Measurements from ENCODE around the gene CXADR.

CXADR gene

DNA sequence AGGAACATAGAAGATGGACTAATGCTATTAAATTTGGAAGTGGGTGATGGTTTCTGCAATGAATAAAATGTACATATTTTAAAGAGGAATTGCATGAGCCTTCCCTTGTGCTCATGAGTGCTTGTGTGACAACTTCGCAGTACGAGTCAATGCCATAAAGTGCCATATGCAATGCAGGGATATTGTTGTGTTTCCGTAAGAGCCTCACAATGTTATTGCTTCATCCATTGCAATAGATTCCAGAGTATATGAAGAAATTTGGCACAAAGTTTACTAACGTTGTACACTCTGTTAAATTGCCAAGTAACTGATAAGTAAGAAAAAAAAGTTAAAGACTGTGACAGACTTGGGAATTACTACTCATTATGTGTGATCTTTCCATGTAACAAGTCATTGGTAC lies 77.6 kb downstream of the CXADR start:
- DNase-seq: no peak

DNA sequence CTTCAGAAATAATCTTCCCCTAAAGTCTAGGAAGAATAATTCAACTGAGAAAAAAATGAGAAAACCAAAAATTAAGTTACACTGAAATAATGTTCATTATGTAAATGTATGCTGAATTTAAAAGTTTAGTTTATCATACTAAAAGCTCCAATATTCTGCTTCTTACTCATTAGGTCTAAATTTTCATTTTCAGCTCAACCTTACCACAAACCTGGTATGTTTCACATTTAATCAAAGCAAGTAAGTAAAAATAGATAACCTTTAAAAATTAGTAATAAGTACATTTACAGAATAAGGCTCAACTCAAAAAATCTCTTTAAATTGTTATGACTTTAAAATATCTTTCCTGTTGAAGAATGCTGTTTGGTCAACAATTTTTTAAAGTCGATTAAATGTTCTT lies 84.8 kb downstream of the CXADR start:
- DNase-seq: no peak

- DNase-seq: no peak
These were observed 85.6 kb downstream of the CXADR start for GRCh38 chr21:17598437-17598836.

DNA sequence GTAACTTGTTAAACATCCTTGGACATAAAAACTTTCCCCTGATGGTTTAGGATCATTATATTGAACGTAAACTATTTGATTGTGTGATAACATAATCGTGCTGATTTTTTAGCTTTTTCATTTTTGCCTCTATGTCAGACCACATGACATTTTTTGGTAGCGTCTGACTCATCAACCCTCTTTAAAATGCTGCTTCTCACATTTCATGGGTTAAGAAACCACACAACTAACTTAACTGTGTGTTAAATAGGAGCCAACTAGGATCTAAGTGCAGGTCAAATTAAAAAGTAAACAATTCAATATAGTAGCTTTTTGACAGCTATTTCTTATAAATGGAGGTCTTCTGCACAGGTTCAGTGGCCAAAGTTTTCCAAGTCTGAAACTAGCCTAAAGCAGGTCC lies 90.0 kb downstream of the CXADR start:
- no peak for DNase-seq

DNA sequence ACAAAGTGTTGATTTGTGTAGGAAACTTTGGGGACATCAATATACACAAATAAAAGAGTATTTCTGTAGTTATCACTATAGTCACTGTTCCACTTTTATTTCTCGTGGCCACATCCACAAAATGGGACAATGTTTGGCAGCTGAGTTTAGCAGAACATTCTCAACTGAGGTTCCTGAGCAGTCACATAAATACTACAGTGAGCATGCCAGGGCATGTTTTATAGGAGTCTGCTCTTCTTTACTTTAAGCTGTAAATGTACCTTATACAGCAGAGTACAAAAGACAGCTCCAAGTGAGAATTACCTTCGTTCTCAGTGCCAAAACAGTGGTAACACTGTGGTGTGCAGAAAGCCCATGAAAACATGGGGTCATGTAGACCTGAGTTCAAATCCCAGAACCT lies 94.8 kb downstream of the CXADR start:
- DNase-seq: no peak

- no peak for DNase-seq
These were observed 96.8 kb downstream of the CXADR start for GRCh38 chr21:17609681-17610080.

DNA sequence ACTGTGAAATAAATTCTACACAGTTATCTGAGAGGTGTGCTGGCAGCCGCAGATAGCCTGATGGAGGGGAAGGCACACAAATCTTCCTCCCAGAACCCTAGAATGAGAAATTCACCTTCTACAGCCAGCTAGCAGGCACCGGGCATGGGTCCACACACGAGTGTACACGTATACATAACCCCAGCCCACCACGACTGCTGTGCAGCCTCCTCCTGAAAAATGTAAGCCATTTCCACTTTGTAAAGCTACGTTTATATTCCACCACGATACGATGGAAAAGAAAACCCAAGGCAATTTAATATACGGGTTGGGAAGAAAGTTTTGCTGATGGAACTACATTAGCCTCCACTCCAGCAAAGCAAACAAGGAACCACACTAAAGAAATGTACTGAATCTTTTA lies 98.1 kb downstream of the CXADR start:
- DNase-seq: peak in 9 of 56 donors; percentile 1 to 24 (median 7)

- DNase-seq: peak in 53 of 56 donors; percentile 6 to 83 (median 54)
These were observed 98.7 kb downstream of the CXADR start for GRCh38 chr21:17611414-17612022.

GRCh38 chr21:17612023-17612564 lies 99.3 kb downstream of the CXADR start:
- DNase-seq: peak in 23 of 56 donors; percentile 15 to 53 (median 41)

DNA sequence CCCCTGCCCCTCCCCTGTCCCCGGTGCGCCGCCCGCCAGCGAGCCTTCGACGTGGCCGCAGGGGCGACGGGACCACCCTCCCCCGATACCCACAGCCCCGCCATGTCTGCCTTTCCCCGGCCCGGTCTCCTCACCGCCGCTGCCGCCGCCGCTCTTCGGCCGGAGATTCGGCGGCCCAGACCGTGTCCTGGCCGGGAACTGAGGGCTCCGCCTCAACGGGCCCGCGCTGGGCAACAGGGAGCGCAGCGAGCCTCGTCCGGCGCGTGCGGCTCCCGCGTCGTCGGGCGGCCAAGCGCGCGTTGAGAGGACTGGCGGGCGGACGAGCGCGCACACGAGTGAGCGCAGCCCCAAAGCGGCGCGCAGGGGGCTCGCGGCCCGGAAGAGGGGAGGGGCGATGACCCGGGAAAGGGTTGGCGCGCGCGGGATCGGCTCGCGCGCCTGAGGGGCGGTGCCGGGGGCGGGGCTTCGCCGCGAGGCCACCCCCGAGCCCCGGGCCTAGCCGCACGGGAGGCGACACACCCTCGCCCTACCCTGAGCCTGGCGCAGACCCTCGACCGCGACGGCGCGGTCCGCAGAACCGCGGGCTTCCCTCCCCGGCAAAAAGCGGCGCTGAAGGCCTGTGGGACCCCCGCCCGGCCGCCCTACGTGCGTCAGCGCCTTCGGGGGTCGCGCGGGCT lies 99.9 kb downstream of the CXADR start, which contains the start of gene BTG3:
Gene BTG3, minus strand, starts transcription at position 337 of the 677 bp plus-strand sequence. CDS start 3,757 bp downstream, outside the sequence.
- DNase-seq: peak in 53 of 56 donors; percentile 14 to 89 (median 66)

DNA sequence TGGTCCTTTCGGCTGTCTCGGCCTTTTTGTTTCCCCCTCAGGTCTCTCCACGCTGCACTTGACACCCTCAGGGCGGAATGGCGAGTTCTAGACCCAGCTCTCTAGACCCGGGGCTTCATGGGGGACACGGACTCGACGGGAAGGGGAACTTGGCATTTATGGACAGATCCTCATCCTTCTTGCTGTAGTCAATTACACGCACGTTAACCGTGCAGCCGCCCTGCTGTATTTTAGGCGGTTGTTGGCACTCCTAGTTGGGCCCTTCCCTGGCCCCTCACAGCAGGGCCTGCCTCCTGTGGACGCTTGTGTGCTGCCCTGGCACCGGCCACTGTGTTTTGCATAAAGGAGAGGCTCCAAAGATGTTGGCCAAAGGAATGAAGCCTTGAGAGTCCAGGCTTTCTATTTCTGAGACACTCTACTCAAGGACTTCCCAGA lies 100.4 kb downstream of the CXADR start:
- peak in 32 of 56 donors; percentile 20 to 68 (median 44) for DNase-seq

- no peak for DNase-seq
These were observed 104.0 kb downstream of the CXADR start for GRCh38 chr21:17616831-17617230.

GRCh38 chr21:17622018-17622417 lies 109.2 kb downstream of the CXADR start:
- no peak for DNase-seq

DNA sequence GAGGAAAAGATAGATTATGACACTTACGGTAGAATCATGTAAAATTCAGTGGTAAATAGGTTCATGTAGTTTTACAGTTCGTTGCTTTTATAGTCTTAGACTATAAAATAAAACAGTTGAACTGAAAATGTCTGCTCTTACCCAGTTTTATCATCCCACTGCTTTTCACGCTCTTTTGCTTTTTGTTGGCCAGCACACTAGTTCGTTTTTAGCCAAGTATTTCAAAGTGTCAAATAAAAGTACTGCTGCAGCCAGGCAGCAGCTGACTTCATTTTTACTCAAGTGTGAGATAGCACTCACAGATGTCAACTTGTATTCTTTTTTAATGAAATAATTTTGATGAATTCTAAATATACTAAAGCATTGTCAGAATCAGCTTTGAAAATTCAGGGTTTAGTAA lies 118.4 kb downstream of the CXADR start:
- no peak for DNase-seq

GRCh38 chr21:17636711-17637110 lies 123.9 kb downstream of the CXADR start:
- no peak for DNase-seq

DNA sequence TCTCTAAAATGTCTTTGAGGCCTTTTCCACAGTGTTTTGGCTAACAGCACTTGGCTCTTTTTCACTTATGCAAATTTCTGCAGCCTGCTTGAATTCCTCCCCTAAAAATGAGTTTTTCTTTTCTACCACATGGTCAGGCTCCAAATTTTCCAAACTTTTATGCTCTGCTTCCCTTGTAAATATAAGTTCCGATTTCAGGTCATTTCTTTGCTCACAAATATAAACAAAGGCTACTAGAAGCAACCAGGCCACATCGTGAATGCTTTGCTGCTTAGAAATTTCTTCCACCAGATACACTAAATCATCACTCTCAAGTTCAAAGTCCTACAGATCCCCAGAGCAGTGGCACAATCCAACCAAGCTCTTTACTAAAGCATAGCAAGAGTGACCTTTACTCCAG lies 128.0 kb downstream of the CXADR start:
- no peak for DNase-seq
